GM12891 (cell line): Measurements from ENCODE around the gene SMTN.

Source experiments
- POLR2AphosphoS5 ChIP-seq: IDR thresholded peaks from 2 replicates; pipeline ENCODE4 v1.6.1; 2011; ENCODE audit warnings: low read depth, low read length, control low read depth
- TAF1 ChIP-seq: IDR thresholded peaks from 2 replicates; pipeline ENCODE4 v1.6.1; 2011; ENCODE audit warnings: low read depth, low read length, control low read depth

- TF ChIP-seq POLR2AphosphoS5 = no peak
- TF ChIP-seq TAF1 = no peak
Measured at GRCh38 chr22:31139066-31139465, 57.9 kb downstream of the SMTN start.
